ENCODE results near the gene CCDC97. TPM values are rescaled to one million over a fixed set of nuclear protein-coding genes. Genes with fewer than 3 reads are reported as not detected.

CCDC97 gene
- total RNA-seq, 1 experiment from 2014 or later: 39.4 TPM

DNA sequence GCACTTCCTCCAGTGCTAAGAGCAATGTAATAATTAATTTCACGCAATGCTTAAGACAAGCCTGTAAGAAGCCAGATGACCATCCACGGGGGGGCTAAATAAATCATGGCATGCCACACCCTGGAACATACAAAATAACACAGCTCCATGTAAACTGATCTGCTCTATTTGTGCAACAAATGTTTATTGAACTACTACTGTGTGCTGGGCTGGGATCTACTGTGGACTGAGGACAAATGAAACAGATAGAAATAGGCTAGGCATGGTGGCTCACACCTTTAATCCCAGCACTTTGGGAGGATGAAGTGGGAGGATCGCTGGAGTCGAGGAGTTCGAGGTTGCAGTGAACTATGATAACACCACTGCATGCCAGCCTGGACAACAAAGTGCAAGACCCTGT, 22.5 kb downstream of the CCDC97 start:
- Histone ChIP-seq H3K27me3 (ENCODE audit: insufficient read depth, low read length) (no peaks in the 10 kb centered on the region), H4K5ac (ENCODE audit: insufficient read length, low read depth, low read length) (no peak overlapping the region), H3K18ac (ENCODE audit: insufficient read length, low read depth, low read length) (no peak overlapping the region), H3K9ac (ENCODE audit: extremely low read depth, insufficient read length, low read length) (no peak overlapping the region), H3K79me2 (ENCODE audit: insufficient read depth, low read length) (no peaks in the 10 kb centered on the region), H3K56ac (ENCODE audit: insufficient read length, low read depth, low read length) (no peak overlapping the region), H2AK5ac (ENCODE audit: insufficient read length, low read length) (no peak overlapping the region), H3K79me1 (ENCODE audit: insufficient read depth, low read depth, low read length, poor library complexity, severe bottlenecking) (no peaks in the 10 kb centered on the region), H4K8ac (replicated peaks; ENCODE audit: insufficient read length, low read depth, low read length) (no peak overlapping the region), H4K20me1 (ENCODE audit: control insufficient read depth, insufficient read depth, insufficient read length) (peaks cover 3% of the 10 kb centered on the region), H2BK120ac (ENCODE audit: low read depth, low read length, poor library complexity, severe bottlenecking) (no peak overlapping the region), H2AFZ (ENCODE audit: low read length) (no peak overlapping the region), H2BK15ac (ENCODE audit: low read depth, low read length) (no peak overlapping the region), H3K14ac (ENCODE audit: insufficient read depth, low read length) (no peak overlapping the region), H3K23ac (ENCODE audit: insufficient read length, low read depth, low read length) (no peak overlapping the region), H2BK5ac (ENCODE audit: insufficient read length, low read length) (no peak overlapping the region), H2BK20ac (ENCODE audit: low read depth, low read length, poor library complexity, severe bottlenecking) (no peak overlapping the region), H3K23me2 (ENCODE audit: insufficient read length, low read depth, low read length, poor library complexity, severe bottlenecking) (no peaks in the 10 kb centered on the region), H3K4me1 (ENCODE audit: insufficient read depth, low read length) (no peaks in the 10 kb centered on the region; the same call in 1 of the 2 replicates), H3K9me3 (ENCODE audit: control insufficient read depth, low read depth, low read length) (no peaks in the 10 kb centered on the region), H3K4ac (ENCODE audit: low read depth, low read length) (no peak overlapping the region), H4K91ac (ENCODE audit: insufficient read length, low read depth, low read length) (no peak overlapping the region), H3K27ac (ENCODE audit: insufficient read length, low read depth, low read length) (no peak overlapping the region), H2BK12ac (ENCODE audit: insufficient read length, low read depth, low read length) (no peak overlapping the region), H3K4me2 (ENCODE audit: insufficient read depth, insufficient read length, low read length) (no peak overlapping the region), H3T11ph (ENCODE audit: low read length) (no peak overlapping the region)
- no peak for TF ChIP-seq CTCF (conservative IDR thresholded peaks at IDR 0.05)
- no peaks in the 10 kb centered on the region for H3K27me3 Mint-ChIP-seq (ENCODE audit: low read depth)
- peaks cover 0 to 33% (median 0%) of the 10 kb centered on the region in 3 experiments; a peak in 2 of 7 replicates for H3K36me3 Mint-ChIP-seq (ENCODE audit: insufficient read depth in 1 of 3, low read depth in 3 of 3)
- H3K4me1 Mint-ChIP-seq: peaks cover 6 to 26% of the 10 kb centered on the region in 2 experiments
- no peak overlapping the region for H3K4me3 Mint-ChIP-seq
- no peak for DNase-seq
- H3K9me3 Mint-ChIP-seq: no peaks in the 10 kb centered on the region
- no peak overlapping the region for H3K27ac Mint-ChIP-seq
- WGBS (ENCODE audit: extremely low coverage, insufficient read length, low lambda C conversion rate): no CpG with 5 or more reads among the region's 5 CpGs

All from H9 (cell line).